Left lung (tissue), 10 donors: ENCODE results near the gene EPG5. TPM values are rescaled to one million over a fixed set of nuclear protein-coding genes. Genes with fewer than 3 reads are reported as not detected.
"Not testable (repeated sequence)": the region's sequence is repeated elsewhere in the genome, so short reads cannot be mapped to it uniquely, and the experiment has no call there.

ENCODE experiments used
- ATAC-seq: fragments of 200-7000 bp; cut with Tn5 transposase; one replicate; pipeline ENCODE4 v1.9.1; 2020; ENCODE audit warnings: moderate library complexity
- DNase-seq, 4 donors: peaks; one replicate each; pipeline ENCODE4 v3.0.0-alpha.2; 2013 to 2020
- H3K27ac ChIP-seq, 2 donors: fragments of 200-600 bp; sonication (generic) in 1 of 2; one replicate each; pipeline versions ENCODE4 v1.5.0 to v1.8.0; 2020 to 2021
- H3K27me3 ChIP-seq, 2 donors: fragments of 200-600 bp; sonication (generic) in 1 of 2; one replicate each; pipeline versions ENCODE4 v1.5.0 to v1.8.0; 2020 to 2021
- H3K36me3 ChIP-seq, 2 donors: fragments of 200-600 bp; sonication (generic) in 1 of 2; one replicate each; pipeline versions ENCODE4 v1.5.0 to v1.8.0; 2020 to 2021
- H3K4me1 ChIP-seq, 2 donors: fragments of 200-600 bp; one replicate each; pipeline ENCODE4 v1.8.0; 2021
- H3K4me3 ChIP-seq, 2 donors: fragments of 200-600 bp; sonication (generic) in 1 of 2; one replicate each; pipeline versions ENCODE4 v1.5.0 to v1.8.0; 2020 to 2021; ENCODE audit warnings: mild to moderate bottlenecking in 1 of 2
- H3K9me3 ChIP-seq, 2 donors: fragments of 200-600 bp; sonication (generic) in 1 of 2; one replicate each; pipeline versions ENCODE4 v1.5.0 to v1.8.0; 2020 to 2021
- intact Hi-C, 2 donors: fragments of 100-400 bp; cut with DNase I; formaldehyde crosslinking; loops; one replicate each; pipeline versions ENCODE4 v1.11.2 to v1.14.2; 2022
- polyA plus RNA-seq, 6 donors: library from polyadenylated mRNA; unstranded; fragments of 120-200 nt; gene quantifications; one replicate each; pipeline ENCODE4 v1.2.1, GENCODE V29; 2013; ENCODE audit not compliant: insufficient read length in 6 of 6
- total RNA-seq, 2 donors: library from RNA; stranded (reverse); fragmentation: NEBNext Ultra II Directional; extraction: Animal tissue kit (Norgen Biotek cat#: 25700); gene quantifications; one replicate each; pipeline ENCODE4 v1.2.1, GENCODE V29; 2021
- TF ChIP-seq, protein P1 (sequence below), 2 donors: fragments of 200-600 bp; sonication (generic) in 1 of 2; IDR thresholded peaks; one replicate each; pipeline versions ENCODE4 v1.5.0 to v1.8.0; 2021; ENCODE audit warnings: antibody characterized with exemption in 2 of 2
- donor health status: DM: no; HTN: yes; CAD: no.
- donor health status: DM: no; HTN: no; CAD: no.

Gene EPG5
- total and polyA plus RNA-seq, 8 donors: 27.3 to 38.0 (median 31.4) TPM

DNA sequence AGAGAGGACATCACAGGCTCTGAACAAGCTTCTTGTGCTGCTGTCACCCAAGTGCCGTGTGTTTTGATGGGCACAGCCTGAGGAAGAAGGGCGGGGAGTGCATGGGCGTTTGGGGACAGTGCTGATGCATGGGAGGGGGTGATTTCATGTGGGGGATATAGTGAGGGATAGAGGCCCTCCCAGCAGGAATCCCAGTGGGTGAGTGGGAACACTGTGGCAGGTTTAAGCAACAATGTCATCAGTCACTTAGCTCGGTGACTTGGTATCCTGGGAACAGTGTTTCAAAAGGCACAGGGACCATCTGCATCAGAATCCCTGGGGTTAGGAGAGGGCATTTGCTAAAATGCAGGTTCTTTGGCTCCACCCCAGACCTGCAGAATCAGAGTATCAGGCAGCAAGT is 141.0 kb downstream of the EPG5 start:
- Histone ChIP-seq H3K36me3 (no peaks in the 10 kb centered on the region), H3K9me3 (no peaks in the 10 kb centered on the region), H3K27ac (no peak overlapping the region), H3K27me3 (no peaks in the 10 kb centered on the region), H3K4me3 (no peak overlapping the region), H3K4me1 (peaks cover 16 to 39% of the 10 kb centered on the region in 2 donors)
- DNase-seq (no peak), ATAC-seq (no peak)
- intact Hi-C loops: no loop called here
- TF ChIP-seq, protein P1, sequence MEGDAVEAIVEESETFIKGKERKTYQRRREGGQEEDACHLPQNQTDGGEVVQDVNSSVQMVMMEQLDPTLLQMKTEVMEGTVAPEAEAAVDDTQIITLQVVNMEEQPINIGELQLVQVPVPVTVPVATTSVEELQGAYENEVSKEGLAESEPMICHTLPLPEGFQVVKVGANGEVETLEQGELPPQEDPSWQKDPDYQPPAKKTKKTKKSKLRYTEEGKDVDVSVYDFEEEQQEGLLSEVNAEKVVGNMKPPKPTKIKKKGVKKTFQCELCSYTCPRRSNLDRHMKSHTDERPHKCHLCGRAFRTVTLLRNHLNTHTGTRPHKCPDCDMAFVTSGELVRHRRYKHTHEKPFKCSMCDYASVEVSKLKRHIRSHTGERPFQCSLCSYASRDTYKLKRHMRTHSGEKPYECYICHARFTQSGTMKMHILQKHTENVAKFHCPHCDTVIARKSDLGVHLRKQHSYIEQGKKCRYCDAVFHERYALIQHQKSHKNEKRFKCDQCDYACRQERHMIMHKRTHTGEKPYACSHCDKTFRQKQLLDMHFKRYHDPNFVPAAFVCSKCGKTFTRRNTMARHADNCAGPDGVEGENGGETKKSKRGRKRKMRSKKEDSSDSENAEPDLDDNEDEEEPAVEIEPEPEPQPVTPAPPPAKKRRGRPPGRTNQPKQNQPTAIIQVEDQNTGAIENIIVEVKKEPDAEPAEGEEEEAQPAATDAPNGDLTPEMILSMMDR (IDR thresholded peaks at IDR 0.05): no peak

GRCh38 chr18:45825258-45826044 is 141.7 kb downstream of the EPG5 start, which contains the start of gene SIGLEC15:
SIGLEC15 (plus strand) TSS chr18:45825675; CDS start chr18:45825729, 54 bp downstream.
- no peak within 1 kb of the TSS for H3K27ac ChIP-seq
- ATAC-seq: no peak
- intact Hi-C loops: no loop called here

GRCh38 chr18:45821711-45822110 is 145.4 kb downstream of the EPG5 start:
- ATAC-seq (no peak), DNase-seq (no peak)
- Histone ChIP-seq H3K36me3 (no peaks in the 10 kb centered on the region), H3K27ac (no peak overlapping the region), H3K4me3 (no peak overlapping the region), H3K4me1 (peaks cover 0 to 10% of the 10 kb centered on the region in 2 donors), H3K27me3 (no peaks in the 10 kb centered on the region), H3K9me3 (peaks cover 0 to 3% of the 10 kb centered on the region in 2 donors)
- intact Hi-C loops: no loop called here
- TF ChIP-seq, protein P1 (IDR thresholded peaks at IDR 0.05): no peak

More at GRCh38 chr18:45825258-45826044, 141.7 kb downstream of the EPG5 start, which contains the start of gene SIGLEC15:
- no peak for DNase-seq
- Histone ChIP-seq H3K4me3 (no peak within 1 kb of the TSS), H3K9me3 (no peaks in the 10 kb centered on the region), H3K4me1 (peaks cover 16 to 39% of the 10 kb centered on the region in 2 donors), H3K27me3 (no peaks in the 10 kb centered on the region), H3K36me3 (no peaks in the 10 kb centered on the region)
- TF ChIP-seq, protein P1 (IDR thresholded peaks at IDR 0.05): no peak

- TF ChIP-seq, protein P1 (IDR thresholded peaks at IDR 0.05): no peak
- Histone ChIP-seq H3K36me3 (no peaks in the 10 kb centered on the region), H3K9me3 (peaks cover 0 to 5% of the 10 kb centered on the region in 2 donors), H3K4me3 (no peak overlapping the region), H3K27ac (no peak overlapping the region), H3K4me1 (peaks cover 0 to 3% of the 10 kb centered on the region in 2 donors), H3K27me3 (no peaks in the 10 kb centered on the region)
- ATAC-seq (no peak), DNase-seq (no peak)
- intact Hi-C loops: no loop called here
Measured at GRCh38 chr18:45821026-45821425, 146.1 kb downstream of the EPG5 start.

- H3K27me3 ChIP-seq: no peaks in the 10 kb centered on the region
- no peak overlapping the region for H3K27ac ChIP-seq
- peaks cover 0 to 5% of the 10 kb centered on the region in 2 donors for H3K9me3 ChIP-seq
- no peak for DNase-seq
- no peak overlapping the region for H3K4me3 ChIP-seq
- TF ChIP-seq, protein P1 (IDR thresholded peaks at IDR 0.05): no peak
- intact Hi-C loops: no loop called here
- ATAC-seq: no peak
- no peaks in the 10 kb centered on the region for H3K36me3 ChIP-seq
- no peaks in the 10 kb centered on the region for H3K4me1 ChIP-seq
Measured at GRCh38 chr18:45820106-45820745, 146.9 kb downstream of the EPG5 start.

GRCh38 chr18:45818765-45819164 is 148.4 kb downstream of the EPG5 start:
- H3K4me1 ChIP-seq, H3K9me3 ChIP-seq, intact Hi-C loops, H3K27me3 ChIP-seq, H3K27ac ChIP-seq, H3K36me3 ChIP-seq, H3K4me3 ChIP-seq, ATAC-seq, DNase-seq: not testable (repeated sequence)
